Mesendoderm (in vitro differentiated cells): ENCODE measurements around the gene TMEM272.
A peak's percentile ranks its signal among the peaks of the same experiment; 100 is the strongest.

Experiments used
- DNase-seq: peaks from one replicate; pipeline ENCODE4 v3.0.0; 2013
- H2AK5ac ChIP-seq: 2 replicates; pipeline ENCODE4 v1.6.1; 2013; ENCODE audit warnings: low read length, inconsistent platforms
- H2BK120ac ChIP-seq: 2 replicates; pipeline ENCODE4 v1.6.1; 2013; ENCODE audit warnings: low read depth, mild to moderate bottlenecking, low read length, moderate library complexity, mixed read lengths
- H2BK15ac ChIP-seq: replicated peaks from 2 replicates; pipeline ENCODE4 v1.6.1; 2013; ENCODE audit warnings: low read depth, mild to moderate bottlenecking, moderate library complexity
- H2BK5ac ChIP-seq: 2 replicates; pipeline ENCODE4 v1.6.1; 2013; ENCODE audit warnings: low read length, inconsistent platforms
- H3K18ac ChIP-seq: 2 replicates; pipeline ENCODE4 v1.6.1; 2013; ENCODE audit warnings: mild to moderate bottlenecking, low read length, mixed read lengths
- H3K23ac ChIP-seq: one replicate; pipeline ENCODE4 v1.6.1; 2013; ENCODE audit warnings: low read length
- H3K27ac ChIP-seq: 2 replicates; pipeline ENCODE4 v1.5.1; 2013; ENCODE audit warnings: low read depth, mild to moderate bottlenecking, inconsistent platforms, low read length, moderate library complexity
- H3K27me3 ChIP-seq: 2 replicates; pipeline ENCODE4 v1.6.1; 2013; ENCODE audit warnings: low read length, control low read depth, mild to moderate bottlenecking, inconsistent platforms; ENCODE audit not compliant: insufficient read depth, poor library complexity
- H3K36me3 ChIP-seq: 2 replicates; pipeline ENCODE4 v1.6.1; 2013; ENCODE audit warnings: low read length, inconsistent platforms; ENCODE audit not compliant: control insufficient read depth, insufficient read depth
- H3K4ac ChIP-seq: one replicate; pipeline ENCODE4 v1.6.1; 2013; ENCODE audit warnings: low read depth, mild to moderate bottlenecking, low read length, moderate library complexity
- H3K4me1 ChIP-seq: 2 replicates; pipeline ENCODE4 v1.6.1; 2013; ENCODE audit warnings: low read depth, low read length, inconsistent platforms; ENCODE audit not compliant: control insufficient read depth
- H3K4me2 ChIP-seq: 2 replicates; pipeline ENCODE4 v1.6.1; 2013; ENCODE audit warnings: low read length
- H3K4me3 ChIP-seq: 2 replicates; pipeline ENCODE4 v1.5.1; 2013; ENCODE audit warnings: mild to moderate bottlenecking, low read length
- H3K56ac ChIP-seq: one replicate; pipeline ENCODE4 v1.6.1; 2013; ENCODE audit warnings: low read length
- H3K79me1 ChIP-seq: 2 replicates; pipeline ENCODE4 v1.6.1; 2013; ENCODE audit warnings: low read length, inconsistent platforms
- H3K79me2 ChIP-seq: 2 replicates; pipeline ENCODE4 v1.6.1; 2013; ENCODE audit warnings: mild to moderate bottlenecking, low read length; ENCODE audit not compliant: control insufficient read depth, insufficient read depth
- H3K9ac ChIP-seq: 2 replicates; pipeline ENCODE4 v1.6.1; 2013; ENCODE audit warnings: low read length, inconsistent platforms
- H4K5ac ChIP-seq: one replicate; pipeline ENCODE4 v1.6.1; 2013; ENCODE audit warnings: low read length
- H4K8ac ChIP-seq: one replicate; pipeline ENCODE4 v1.6.1; 2013; ENCODE audit warnings: low read depth, mild to moderate bottlenecking, control low read depth, low read length, moderate library complexity
- WGBS: extraction: QIAGEN DNeasy Blood & Tissue Kit; methylation state at CpG from one replicate; pipeline ENCODE4 v1.1.7; 2013; ENCODE audit warnings: low lambda C conversion rate, missing lambda C conversion rate; ENCODE audit not compliant: insufficient coverage; ENCODE audit errors: extremely low coverage; 5-methylcytosine and 5-hydroxymethylcytosine counted together

TMEM272 gene

DNA sequence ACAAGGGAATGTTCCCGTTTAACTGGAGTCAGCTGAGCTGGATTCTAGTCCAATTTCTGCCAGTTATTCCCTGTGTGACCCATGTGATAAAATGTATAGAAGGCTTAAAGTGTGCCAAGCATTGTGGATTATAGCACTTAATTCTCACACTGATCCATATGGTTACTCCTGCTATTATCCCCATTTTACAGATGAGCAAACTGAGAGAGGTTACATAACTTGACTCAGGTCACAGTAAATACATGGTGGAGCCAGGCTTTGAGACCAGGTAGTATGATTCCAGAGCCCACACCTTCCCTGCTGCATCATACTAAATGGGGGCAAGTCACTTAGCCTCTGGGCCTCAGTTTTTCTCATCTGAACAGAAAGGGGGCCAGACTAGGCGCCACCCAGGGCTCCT is 39.1 kb downstream of the TMEM272 start:
- Histone ChIP-seq H3K18ac (no peak overlapping the region), H3K79me2 (no peaks in the 10 kb centered on the region), H2BK15ac (no peak overlapping the region), H3K27me3 (no peaks in the 10 kb centered on the region), H3K27ac (no peak overlapping the region), H3K4me2 (no peak overlapping the region), H3K23ac (no peak overlapping the region), H3K9ac (no peak overlapping the region), H2BK120ac (no peak overlapping the region), H3K79me1 (no peaks in the 10 kb centered on the region), H4K5ac (no peak overlapping the region), H3K4me3 (no peak overlapping the region), H3K4ac (no peak overlapping the region), H3K36me3 (no peaks in the 10 kb centered on the region), H3K56ac (no peak overlapping the region), H2AK5ac (no peak overlapping the region), H2BK5ac (no peak overlapping the region), H3K4me1 (peaks cover 14% of the 10 kb centered on the region), H4K8ac (no peak overlapping the region)
- no CpG with 5 or more reads among the region's 2 CpGs for WGBS
- no peak for DNase-seq

DNA sequence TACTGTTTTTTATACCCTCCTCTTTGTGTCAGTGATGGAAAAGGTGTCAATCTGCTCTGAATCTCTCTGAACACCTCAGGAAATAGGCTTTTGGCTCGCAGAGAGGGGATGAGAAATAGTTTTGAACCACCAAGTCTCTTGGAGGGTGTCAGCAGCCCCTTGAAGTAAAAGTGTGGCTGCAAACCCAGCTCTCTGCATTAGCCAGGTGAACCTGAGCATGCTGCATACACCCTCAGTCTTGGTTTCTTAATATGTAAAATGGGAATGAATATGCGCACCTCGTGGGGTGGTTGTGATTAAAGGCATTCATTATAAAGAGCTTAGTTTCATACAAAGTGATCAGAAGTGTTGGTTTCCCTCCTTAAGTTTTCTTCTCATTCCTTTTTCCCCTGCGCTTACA is 39.7 kb downstream of the TMEM272 start:
- Histone ChIP-seq H3K27ac (no peak overlapping the region), H3K4me3 (no peak overlapping the region)
- WGBS: no CpG with 5 or more reads among the region's 4 CpGs

DNA sequence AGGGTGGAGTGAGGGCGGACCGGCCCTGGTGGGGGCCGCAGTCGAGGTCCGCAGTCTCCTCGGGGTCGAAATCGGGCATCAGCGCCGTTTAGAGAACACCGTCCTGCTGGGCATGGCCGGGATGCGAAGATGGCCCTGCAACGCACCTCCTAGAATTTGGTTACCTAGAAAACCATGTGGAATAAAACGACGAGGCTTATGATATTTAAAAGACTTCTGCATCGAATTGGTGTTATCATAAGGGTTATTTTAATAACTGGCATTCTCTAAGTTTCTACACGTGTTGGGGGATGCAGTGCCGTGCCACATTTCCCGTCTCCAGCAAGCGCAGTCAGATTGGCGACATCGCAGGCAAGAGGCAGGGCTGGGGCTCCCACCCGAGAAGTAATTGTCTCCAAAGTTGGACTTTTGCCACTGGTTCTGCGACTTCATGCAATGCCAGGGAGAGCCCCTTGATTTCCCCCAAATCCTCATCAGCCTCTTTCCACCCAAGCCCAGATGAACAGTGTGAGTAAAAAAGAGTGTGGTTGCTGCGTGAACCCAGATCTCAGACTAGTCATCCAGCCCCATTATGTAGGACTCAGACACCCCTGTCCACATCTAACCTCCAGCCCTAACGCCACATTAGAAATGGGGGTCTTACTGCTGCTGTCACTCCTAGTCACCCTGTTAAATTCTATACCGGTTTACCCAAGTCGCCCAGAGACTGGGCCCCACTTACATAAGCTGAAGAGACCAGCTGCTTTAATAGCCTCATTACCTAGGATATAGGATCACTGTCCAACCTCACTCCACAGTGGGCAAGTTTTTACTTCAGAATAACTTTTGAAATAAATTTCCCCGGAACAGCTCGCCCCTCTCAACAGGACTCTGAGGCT is 40.4 kb downstream of the TMEM272 start:
- peaks cover 16% of the 10 kb centered on the region for H3K4me1 ChIP-seq
- H3K18ac ChIP-seq: peak overlapping the region; percentile 77
- H3K27me3 ChIP-seq: no peaks in the 10 kb centered on the region
- H3K4ac ChIP-seq: peak overlapping the region; percentile 70
- peak overlapping the region; percentile 92 for H3K9ac ChIP-seq
- no peak overlapping the region for H3K23ac ChIP-seq
- no peak overlapping the region for H4K8ac ChIP-seq
- no peaks in the 10 kb centered on the region for H3K79me2 ChIP-seq
- no peak for DNase-seq
- no peak overlapping the region for H4K5ac ChIP-seq
- no peak overlapping the region for H2BK120ac ChIP-seq
- no peak overlapping the region for H3K27ac ChIP-seq
- H2BK5ac ChIP-seq: no peak overlapping the region
- peak overlapping the region; percentile 89 for H3K56ac ChIP-seq
- peak overlapping the region; percentile 70 for H3K4me3 ChIP-seq
- H3K36me3 ChIP-seq: no peaks in the 10 kb centered on the region
- peak overlapping the region; percentile 68 for H3K4me2 ChIP-seq
- WGBS: no CpG with 5 or more reads among the region's 31 CpGs
- H3K79me1 ChIP-seq: no peaks in the 10 kb centered on the region
- no peak overlapping the region for H2BK15ac ChIP-seq
- H2AK5ac ChIP-seq: no peak overlapping the region

More for the DNA sequence above, 39.7 kb downstream of the TMEM272 start:
- no peaks in the 10 kb centered on the region for H3K36me3 ChIP-seq
- H2BK120ac ChIP-seq: no peak overlapping the region
- no peak overlapping the region for H3K4ac ChIP-seq
- no peak overlapping the region for H4K8ac ChIP-seq
- H2AK5ac ChIP-seq: no peak overlapping the region
- no peaks in the 10 kb centered on the region for H3K79me1 ChIP-seq
- H3K4me2 ChIP-seq: no peak overlapping the region
- H3K56ac ChIP-seq: no peak overlapping the region
- no peak for DNase-seq
- no peak overlapping the region for H3K23ac ChIP-seq
- no peaks in the 10 kb centered on the region for H3K27me3 ChIP-seq
- H2BK15ac ChIP-seq: no peak overlapping the region
- H3K9ac ChIP-seq: no peak overlapping the region
- H3K18ac ChIP-seq: no peak overlapping the region
- H2BK5ac ChIP-seq: no peak overlapping the region
- H4K5ac ChIP-seq: no peak overlapping the region
- H3K4me1 ChIP-seq: peaks cover 14% of the 10 kb centered on the region
- no peaks in the 10 kb centered on the region for H3K79me2 ChIP-seq

DNA sequence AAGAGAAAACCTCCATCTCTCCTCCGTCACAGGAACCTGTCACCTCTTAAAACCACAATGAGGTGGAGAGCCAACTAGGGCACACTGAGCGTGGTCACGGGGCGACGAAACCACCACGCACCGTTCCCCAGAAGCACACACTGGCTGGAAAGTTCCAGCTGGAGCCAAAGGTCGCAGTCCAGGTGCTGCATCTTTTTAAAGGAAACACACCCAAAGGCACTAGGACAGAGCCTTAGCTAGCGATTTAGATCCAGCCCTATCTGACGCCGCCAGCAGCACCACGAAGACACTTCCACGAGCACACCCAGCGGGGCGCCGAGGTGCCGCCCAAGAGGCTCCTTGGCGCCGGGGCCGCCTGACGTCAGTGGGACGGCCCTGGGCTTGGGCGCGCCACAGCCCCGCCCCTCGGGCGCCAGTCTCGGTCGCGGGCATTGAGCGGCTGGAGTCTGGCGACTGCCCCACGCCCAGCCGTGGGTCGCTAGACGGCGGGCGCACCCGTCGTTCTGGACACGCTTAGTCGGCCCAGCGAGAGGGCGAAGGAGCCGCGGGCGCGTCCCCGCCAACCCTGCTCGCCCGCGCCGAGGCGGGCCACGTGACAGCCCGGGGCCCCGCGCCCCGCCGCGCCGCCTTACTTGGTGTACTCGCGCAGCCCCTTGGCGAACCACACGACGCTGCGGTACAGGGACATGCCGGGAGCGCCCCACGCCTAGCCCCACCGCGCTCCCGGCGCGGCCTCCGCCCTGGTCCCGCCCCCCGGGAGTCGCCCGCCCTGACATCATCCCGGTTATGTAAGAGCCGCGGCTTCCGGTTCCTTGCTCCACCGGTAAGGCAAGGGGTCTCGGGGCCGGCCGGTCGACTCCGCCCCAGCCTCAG is 41.3 kb downstream of the TMEM272 start, which contains the start of gene DHRS12:
TSS of gene DHRS12 (minus strand) at position 742 of the 873 bp plus-strand sequence. CDS start 4,504 bp downstream, outside the sequence.
- Histone ChIP-seq H3K56ac (peak within 1 kb of the TSS; percentile 96), H3K79me2 (no peaks in the 10 kb centered on the region), H3K4me3 (peak within 1 kb of the TSS; percentile 70), H3K18ac (peak within 1 kb of the TSS; percentile 77), H3K4me1 (peaks cover 16% of the 10 kb centered on the region), H3K27ac (peak within 1 kb of the TSS; percentile 69), H2BK5ac (peak within 1 kb of the TSS; percentile 86), H2BK120ac (peak within 1 kb of the TSS; percentile 56), H3K9ac (peak within 1 kb of the TSS; percentile 92), H4K5ac (no peak within 1 kb of the TSS), H3K23ac (peak within 1 kb of the TSS; percentile 86), H3K79me1 (no peaks in the 10 kb centered on the region), H3K4me2 (peak within 1 kb of the TSS; percentile 68), H3K36me3 (no peaks in the 10 kb centered on the region), H2AK5ac (no peak within 1 kb of the TSS), H2BK15ac (no peak within 1 kb of the TSS), H3K4ac (peak within 1 kb of the TSS; percentile 87), H4K8ac (peak within 1 kb of the TSS; percentile 39), H3K27me3 (no peaks in the 10 kb centered on the region)
- no CpG with 5 or more reads among the region's 91 CpGs for WGBS
- DNase-seq: peak; percentile 87

DNA sequence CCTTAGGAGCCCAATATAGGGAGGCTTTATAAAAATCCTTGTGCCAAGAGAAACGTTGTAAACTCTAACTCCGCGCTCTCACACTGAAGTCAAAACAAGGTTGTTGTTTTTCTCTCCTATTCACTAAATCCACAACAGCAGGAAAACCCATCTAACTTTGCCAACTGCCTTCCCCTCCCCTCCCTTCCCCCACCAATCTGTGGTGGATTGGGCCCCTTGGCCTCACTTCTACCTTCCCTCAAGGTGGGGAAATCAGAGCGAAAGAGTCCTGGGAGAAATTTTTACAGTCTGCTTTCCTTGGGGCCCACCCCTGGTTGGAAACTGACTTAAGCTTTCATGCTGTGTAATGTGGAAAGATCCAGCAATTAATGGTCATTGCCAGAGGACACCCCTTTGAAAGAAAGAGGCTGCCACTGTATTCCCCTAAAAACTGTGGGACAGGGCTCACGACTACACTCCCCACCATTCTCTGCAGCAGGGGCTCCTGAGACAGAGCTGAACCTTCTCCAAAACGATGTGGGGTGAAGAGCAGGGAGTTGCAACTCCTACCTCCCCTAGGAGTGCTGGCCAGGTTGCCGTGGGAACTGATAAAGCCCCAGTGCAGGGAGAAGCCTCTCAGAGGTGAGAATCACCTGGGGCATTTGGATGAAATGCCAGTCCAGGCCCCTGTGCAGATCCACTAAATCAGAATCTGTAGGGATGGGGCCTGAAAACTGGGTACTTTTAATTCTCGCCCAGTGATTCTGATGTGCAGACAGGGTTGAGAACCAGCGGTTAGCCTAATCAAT is 42.2 kb downstream of the TMEM272 start:
- no peaks in the 10 kb centered on the region for H3K36me3 ChIP-seq
- peak overlapping the region; percentile 96 for H3K56ac ChIP-seq
- H3K27ac ChIP-seq: no peak overlapping the region
- H4K8ac ChIP-seq: no peak overlapping the region
- no peak overlapping the region for H2BK120ac ChIP-seq
- H3K79me1 ChIP-seq: no peaks in the 10 kb centered on the region
- no peak overlapping the region for H2BK15ac ChIP-seq
- no peak overlapping the region for H2AK5ac ChIP-seq
- no peak overlapping the region for H2BK5ac ChIP-seq
- H3K4me1 ChIP-seq: peaks cover 16% of the 10 kb centered on the region
- peak overlapping the region; percentile 44 for H3K18ac ChIP-seq
- peak overlapping the region; percentile 1 for H3K4me3 ChIP-seq
- DNase-seq: peak; percentile 74
- no peaks in the 10 kb centered on the region for H3K79me2 ChIP-seq
- no peak overlapping the region for H4K5ac ChIP-seq
- no peaks in the 10 kb centered on the region for H3K27me3 ChIP-seq
- H3K23ac ChIP-seq: no peak overlapping the region
- no CpG with 5 or more reads among the region's 9 CpGs for WGBS
- H3K9ac ChIP-seq: peak overlapping the region; percentile 92
- peak overlapping the region; percentile 39 for H3K4ac ChIP-seq
- peak overlapping the region; percentile 30 for H3K4me2 ChIP-seq
